Endothelial cell of umbilical vein (primary cell): ENCODE measurements around the gene CFAP61. TPM values are rescaled to one million over a fixed set of nuclear protein-coding genes. Genes with fewer than 3 reads are reported as not detected.

Source experiments
- BruUV-seq: library from RNA; stranded (reverse); fragments of 400-500 nt; replicated peaks from 2 replicates; lab custom pipeline; 2021; lab: Mats Ljungman, UMichigan
- CTCF ChIA-PET: fragments of 300-600, 350-600 bp; sonication (Branson Sonifier 250); formaldehyde crosslinking; loops from one replicate; lab custom pipeline; 2021; ENCODE audit warnings: antibody characterized with exemption, inconsistent platforms; lab: Charles Lee
- POLR2A ChIA-PET: fragments of 300-600, 350-600 bp; sonication (Branson Sonifier 250); formaldehyde crosslinking; loops from one replicate; lab custom pipeline; 2021; ENCODE audit warnings: antibody characterized with exemption, inconsistent platforms; lab: Charles Lee
- DNase-seq: peaks from one replicate; pipeline ENCODE4 v3.0.0-alpha.2; 2011; ENCODE audit warnings: low read depth, low spot score
- FAIRE-seq: peaks from 2 replicates; lab custom pipeline; 2011; peaks lifted over from hg19 to GRCh38; lab: Jason Lieb, UNC
- H2AFZ ChIP-seq: 2 replicates; pipeline ENCODE4 v1.6.0; 2012; ENCODE audit warnings: low read depth, low read length, control low read depth, inconsistent platforms
- H3K27ac ChIP-seq: 2 replicates; pipeline ENCODE4 v1.5.1; 2011; ENCODE audit warnings: low read depth, mild to moderate bottlenecking, control low read depth, low read length, moderate library complexity; ENCODE audit not compliant: insufficient read depth
- H3K27me3 ChIP-seq, 2 experiments: 2 replicates each; pipeline versions ENCODE4 v1.6.0 to v1.6.1; 2011; ENCODE audit warnings: low read length in 2 of 2, mixed read lengths in 1 of 2; ENCODE audit not compliant: control insufficient read depth in 2 of 2, insufficient read depth in 2 of 2
- H3K36me3 ChIP-seq, 2 experiments: 2 replicates in 1 of 2; 3 replicates in 1 of 2; pipeline ENCODE4 v1.5.1; 2011; ENCODE audit warnings: low read length in 2 of 2, mild to moderate bottlenecking in 1 of 2, moderate library complexity in 1 of 2; ENCODE audit not compliant: control insufficient read depth in 2 of 2, insufficient read depth in 2 of 2; ENCODE audit errors: extremely low read depth in 1 of 2
- H3K4me1 ChIP-seq: 3 replicates; pipeline ENCODE4 v1.5.1; 2011; ENCODE audit warnings: mild to moderate bottlenecking, low read length; ENCODE audit not compliant: control insufficient read depth, insufficient read depth; ENCODE audit errors: extremely low read depth
- H3K4me2 ChIP-seq: 2 replicates; pipeline ENCODE4 v1.6.1; 2011; ENCODE audit warnings: low read length, control low read depth, mixed read lengths; ENCODE audit not compliant: insufficient read depth
- H3K4me3 ChIP-seq, 3 experiments: fragments of 200-600 bp in 1 of 3; sonication (generic), shearing (Covaris generic) in 1 of 3; replicated peaks in 1 of 3; 2 replicates each; pipeline ENCODE4 v1.5.1; 2011 to 2016; ENCODE audit warnings: control low read depth in 3 of 3, low read length in 3 of 3, mild to moderate bottlenecking in 2 of 3, inconsistent platforms in 1 of 3, low read depth in 1 of 3, moderate library complexity in 1 of 3; ENCODE audit not compliant: insufficient read depth in 1 of 3
- H3K79me2 ChIP-seq: 2 replicates; pipeline ENCODE4 v1.6.0; 2012; ENCODE audit warnings: low read length, inconsistent platforms; ENCODE audit not compliant: control insufficient read depth, insufficient read depth
- H3K9ac ChIP-seq: replicated peaks from 2 replicates; pipeline ENCODE3; 2011; ENCODE audit warnings: low read length, control low read depth; ENCODE audit not compliant: insufficient read depth; ENCODE audit errors: extremely low read depth
- H3K9me1 ChIP-seq: replicated peaks from 3 replicates; pipeline ENCODE4 v1.6.0; 2011; ENCODE audit warnings: mild to moderate bottlenecking, low read length; ENCODE audit not compliant: control insufficient read depth, insufficient read depth; ENCODE audit errors: extremely low read depth
- H3K9me3 ChIP-seq: replicated peaks from 2 replicates; pipeline ENCODE4 v1.5.1; 2012; ENCODE audit warnings: low read length, inconsistent platforms; ENCODE audit not compliant: control insufficient read depth, insufficient read depth
- H4K20me1 ChIP-seq: replicated peaks from 2 replicates; pipeline ENCODE3; 2011; ENCODE audit warnings: mild to moderate bottlenecking, low read length; ENCODE audit not compliant: control insufficient read depth, insufficient read depth; ENCODE audit errors: extremely low read depth
- EZH2 ChIP-seq: IDR thresholded peaks from 2 replicates; pipeline ENCODE4 v1.6.1; 2012; ENCODE audit warnings: borderline replicate concordance, low read depth, mild to moderate bottlenecking, moderate library complexity, low read length, inconsistent platforms; ENCODE audit not compliant: severe bottlenecking
- FOS ChIP-seq: IDR thresholded peaks from 2 replicates; pipeline ENCODE4 v1.6.1; 2011; ENCODE audit warnings: mild to moderate bottlenecking, low read length, moderate library complexity, borderline replicate concordance; ENCODE audit not compliant: insufficient read depth
- GATA2 ChIP-seq: IDR thresholded peaks from 2 replicates; pipeline ENCODE4 v1.7.0; 2011; ENCODE audit warnings: low read depth, mild to moderate bottlenecking, moderate library complexity, mixed read lengths, low read length; ENCODE audit not compliant: insufficient read length, insufficient read depth
- JUN ChIP-seq: IDR thresholded peaks from 2 replicates; pipeline ENCODE4 v1.6.1; 2011; ENCODE audit warnings: borderline replicate concordance, low read depth; ENCODE audit not compliant: insufficient read length, insufficient read depth
- MAX ChIP-seq: IDR thresholded peaks from 2 replicates; pipeline ENCODE4 v1.6.1; 2011; ENCODE audit not compliant: insufficient read depth, insufficient read length
- MYC ChIP-seq: IDR thresholded peaks from one replicate; pipeline ENCODE4 v1.6.1; 2011; ENCODE audit warnings: mild to moderate bottlenecking, low read depth, low read length
- POLR2A ChIP-seq: IDR thresholded peaks from 2 replicates; pipeline ENCODE4 v1.6.1; 2012; ENCODE audit warnings: low read depth, mild to moderate bottlenecking, control low read depth, low read length
- POLR2AphosphoS5 ChIP-seq: IDR thresholded peaks from 2 replicates; pipeline ENCODE4 v1.6.1; 2012; ENCODE audit warnings: low read depth, mild to moderate bottlenecking, control low read depth, low read length, moderate library complexity; ENCODE audit not compliant: insufficient read depth
- dilution Hi-C: fragments of 300-500 bp; cut with MboI; formaldehyde crosslinking; loops from one replicate; pipeline ENCODE4 v1.15.0; 2019; ENCODE audit warnings: low sequenced_read_pairs; ENCODE audit not compliant: extremely low pct_ligation_motif_present
- intact Hi-C: fragments of 100-400 bp; cut with micrococcal nuclease; formaldehyde crosslinking; loops from one replicate; pipeline ENCODE4 v1.10.0; 2022
- polyA plus RNA-seq, 4 experiments: library from polyadenylated mRNA; depleted of rRNA in 3 of 4; stranded (reverse) in 3 of 4; unstranded in 1 of 4; fragments of >200 nt; gene quantifications; 2 replicates each; pipeline versions ENCODE4 v1.2.1 to v1.2.3, GENCODE V29; 2011 to 2012; ENCODE audit warnings: missing spikeins in 1 of 4
- total RNA-seq: library from RNA; stranded (reverse); gene quantifications from 2 replicates; pipeline ENCODE4 v1.2.3, GENCODE V29; 2021
- TF ChIP-seq, protein P1 (sequence below), 2 donors: IDR thresholded peaks; 1 replicate in 1 of 2; 2 replicates in 1 of 2; pipeline ENCODE4 v1.5.1; 2011; ENCODE audit warnings: low read length in 2 of 2, mild to moderate bottlenecking in 2 of 2, moderate library complexity in 2 of 2, control low read depth in 1 of 2, inconsistent platforms in 1 of 2, low read depth in 1 of 2; ENCODE audit not compliant: insufficient read depth in 1 of 2; ENCODE audit errors: extremely low read depth in 1 of 2

The CFAP61 gene
- total and polyA plus RNA-seq, 2 donors (not counting 3 experiments of a cell fraction or from before 2014, with no cell fraction given) = not detected

- CTCF ChIA-PET = interaction anchor here (1.0 to 2.3 kb wide), 5 partner anchors 12 to 235 kb away, joined by 3 to 17 read pairs (median 4); no protein-coding TSS in a partner anchor
These were observed 306.5 kb downstream of the CFAP61 start for GRCh38 chr20:20358801-20359200.

DNA sequence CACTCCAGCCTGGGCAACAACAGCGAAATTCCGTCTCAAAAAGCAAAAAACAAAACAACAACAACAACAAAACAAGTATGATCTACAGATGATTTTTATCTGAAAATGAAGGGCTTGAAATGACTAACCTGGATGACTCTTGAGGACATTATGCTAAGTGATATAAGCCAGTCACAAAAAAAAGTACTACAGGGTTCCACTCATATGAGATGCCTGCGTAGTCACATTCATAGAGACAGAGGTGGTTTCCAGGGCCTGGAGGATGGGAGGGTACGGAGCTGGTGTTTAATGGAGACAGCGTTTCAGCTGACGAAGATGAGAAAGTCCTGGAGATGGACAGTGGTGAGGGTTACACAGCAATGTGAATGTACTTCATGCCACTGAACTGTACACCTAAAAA lies 307.3 kb downstream of the CFAP61 start:
- no peaks in the 10 kb centered on the region for H4K20me1 ChIP-seq
- dilution Hi-C loops = no loop called here
- no peaks in the 10 kb centered on the region for H3K9me1 ChIP-seq
- no peak overlapping the region for H3K4me3 ChIP-seq
- no peak overlapping the region for H3K27ac ChIP-seq
- no peaks in the 10 kb centered on the region for H3K9me3 ChIP-seq
- POLR2A ChIA-PET = no interaction called here
- TF ChIP-seq MYC (no peak), POLR2A (no peak), EZH2 (no peak), POLR2AphosphoS5 (no peak), GATA2 (no peak), JUN (no peak), MAX (no peak), FOS (no peak)
- TF ChIP-seq, protein P1, sequence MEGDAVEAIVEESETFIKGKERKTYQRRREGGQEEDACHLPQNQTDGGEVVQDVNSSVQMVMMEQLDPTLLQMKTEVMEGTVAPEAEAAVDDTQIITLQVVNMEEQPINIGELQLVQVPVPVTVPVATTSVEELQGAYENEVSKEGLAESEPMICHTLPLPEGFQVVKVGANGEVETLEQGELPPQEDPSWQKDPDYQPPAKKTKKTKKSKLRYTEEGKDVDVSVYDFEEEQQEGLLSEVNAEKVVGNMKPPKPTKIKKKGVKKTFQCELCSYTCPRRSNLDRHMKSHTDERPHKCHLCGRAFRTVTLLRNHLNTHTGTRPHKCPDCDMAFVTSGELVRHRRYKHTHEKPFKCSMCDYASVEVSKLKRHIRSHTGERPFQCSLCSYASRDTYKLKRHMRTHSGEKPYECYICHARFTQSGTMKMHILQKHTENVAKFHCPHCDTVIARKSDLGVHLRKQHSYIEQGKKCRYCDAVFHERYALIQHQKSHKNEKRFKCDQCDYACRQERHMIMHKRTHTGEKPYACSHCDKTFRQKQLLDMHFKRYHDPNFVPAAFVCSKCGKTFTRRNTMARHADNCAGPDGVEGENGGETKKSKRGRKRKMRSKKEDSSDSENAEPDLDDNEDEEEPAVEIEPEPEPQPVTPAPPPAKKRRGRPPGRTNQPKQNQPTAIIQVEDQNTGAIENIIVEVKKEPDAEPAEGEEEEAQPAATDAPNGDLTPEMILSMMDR (IDR thresholded peaks at IDR 0.05; ENCODE audit: extremely low read depth in 1 of 2, insufficient read depth in 1 of 2, low read depth in 1 of 2, low read length in 2 of 2) = no peak
- no peaks in the 10 kb centered on the region for H3K36me3 ChIP-seq
- H3K4me1 ChIP-seq = no peaks in the 10 kb centered on the region
- no peak overlapping the region for H3K4me2 ChIP-seq
- DNase-seq (no peak), FAIRE-seq (no peak)
- BruUV-seq = no TSS peak
- intact Hi-C loops = loop anchor here (1.0 to 10.0 kb wide), 5 partner anchors 55 to 465 kb away; no protein-coding TSS in a partner anchor
- CTCF ChIA-PET = interaction anchor here (1.4 to 2.3 kb wide), 4 partner anchors 11 to 234 kb away, joined by 3 to 17 read pairs (median 6); no protein-coding TSS in a partner anchor
- H3K9ac ChIP-seq = no peak overlapping the region
- H3K79me2 ChIP-seq = no peaks in the 10 kb centered on the region
- no peak overlapping the region for H2AFZ ChIP-seq
- peaks cover 34 to 46% of the 10 kb centered on the region in 2 experiments for H3K27me3 ChIP-seq

More at GRCh38 chr20:20358801-20359200, 306.5 kb downstream of the CFAP61 start:
- no peak overlapping the region for H3K9ac ChIP-seq
- H3K9me1 ChIP-seq = no peaks in the 10 kb centered on the region
- no peak overlapping the region for H2AFZ ChIP-seq
- POLR2A ChIA-PET = no interaction called here
- dilution Hi-C loops (no loop called here), intact Hi-C loops (no loop called here)
- BruUV-seq = no TSS peak
- peaks cover 27 to 37% of the 10 kb centered on the region in 2 experiments for H3K27me3 ChIP-seq
- no peaks in the 10 kb centered on the region for H3K9me3 ChIP-seq
- no peaks in the 10 kb centered on the region for H3K79me2 ChIP-seq
- DNase-seq (no peak), FAIRE-seq (no peak)
- H3K4me2 ChIP-seq = no peak overlapping the region
- no peak overlapping the region for H3K27ac ChIP-seq
- no peaks in the 10 kb centered on the region for H4K20me1 ChIP-seq
- no peak overlapping the region for H3K4me3 ChIP-seq
- TF ChIP-seq GATA2 (no peak), MYC (no peak), MAX (no peak), EZH2 (no peak)
- no peaks in the 10 kb centered on the region for H3K4me1 ChIP-seq
- no peaks in the 10 kb centered on the region for H3K36me3 ChIP-seq
